NCI-H1417 treated with DMSO at 0.1 percent for 48 hours (cell line): Measurements from ENCODE around the gene WFDC11.
"Not testable (repeated sequence)": the region's sequence is repeated elsewhere in the genome, so short reads cannot be mapped to it uniquely, and the experiment has no call there.

Source experiments
- DNase-seq: peaks from one replicate; lab custom pipeline; 2025; lab: John Stamatoyannopoulos, UW

The WFDC11 gene

DNA sequence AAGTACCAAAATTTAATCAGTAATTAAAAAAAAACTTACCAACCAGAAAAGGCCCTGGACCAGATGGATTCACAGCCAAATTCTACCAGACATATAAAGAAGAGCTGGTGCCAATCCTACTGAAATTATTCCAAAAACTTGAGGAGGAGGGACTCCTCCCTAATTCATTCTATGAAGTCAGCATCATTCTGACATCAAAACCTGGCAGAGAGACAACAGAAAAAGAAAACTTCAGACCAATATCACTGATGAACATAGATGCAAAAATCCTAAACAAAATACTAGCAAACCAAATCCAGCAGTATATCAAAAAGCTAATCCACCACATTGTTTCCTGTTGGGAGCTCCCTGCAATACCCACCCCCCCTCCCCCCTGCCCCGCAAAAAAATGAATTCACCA, at the start of gene WFDC11:
Gene WFDC11, minus strand, starts transcription at position 101 of the 400 bp plus-strand sequence. CDS start 19,639 bp downstream, outside the sequence.
- no peak for DNase-seq

GRCh38 chr20:45716141-45716688, 46.2 kb upstream of the WFDC11 start:
- not testable (repeated sequence) for DNase-seq

DNA sequence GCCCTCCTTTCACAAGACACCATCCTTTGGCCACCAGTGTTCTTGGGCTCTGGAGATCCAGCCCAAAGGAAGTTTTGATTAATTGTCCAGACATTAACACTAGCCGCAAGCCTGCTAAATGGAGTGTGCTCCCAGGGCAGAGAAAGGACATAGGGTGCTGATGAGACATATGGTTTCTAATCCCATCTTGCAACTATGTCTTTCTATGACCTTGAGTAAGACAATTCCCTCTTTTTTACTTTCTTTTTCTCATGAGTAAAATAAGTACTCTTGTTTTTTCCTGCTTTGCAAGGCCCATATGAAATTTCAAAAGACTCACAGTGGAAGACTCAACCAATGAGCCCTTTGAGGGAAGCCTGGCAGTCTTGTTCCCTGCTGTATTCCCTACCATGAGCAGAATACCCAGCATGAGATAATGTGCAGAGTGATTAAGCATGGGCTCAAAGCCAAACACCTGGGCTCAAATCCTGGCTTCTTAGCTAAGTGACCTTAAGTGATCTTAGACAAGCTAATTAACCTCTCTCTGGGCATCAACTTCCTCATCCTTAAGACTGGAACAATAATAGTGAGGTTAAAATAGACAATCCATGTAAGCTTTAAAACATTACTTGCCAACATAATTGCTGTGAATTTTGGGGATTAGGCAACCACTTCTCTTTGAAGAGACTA, 35.1 kb upstream of the WFDC11 start, which contains the start of gene WFDC10B:
Gene WFDC10B, minus strand, starts transcription at position 51 of the 669 bp plus-strand sequence. CDS start 19,027 bp downstream, outside the sequence.
- DNase-seq: no peak

GRCh38 chr20:45701873-45702272, 31.8 kb upstream of the WFDC11 start, which contains the start of gene WFDC13:
Gene WFDC13, plus strand, starts transcription at chr20:45702038. Its CDS starts 86 bp downstream, at chr20:45702124.
- DNase-seq: no peak

GRCh38 chr20:45701104-45701503, 31.1 kb upstream of the WFDC11 start:
- DNase-seq: no peak

GRCh38 chr20:45695496-45695895, 25.5 kb upstream of the WFDC11 start:
- no peak for DNase-seq

DNA sequence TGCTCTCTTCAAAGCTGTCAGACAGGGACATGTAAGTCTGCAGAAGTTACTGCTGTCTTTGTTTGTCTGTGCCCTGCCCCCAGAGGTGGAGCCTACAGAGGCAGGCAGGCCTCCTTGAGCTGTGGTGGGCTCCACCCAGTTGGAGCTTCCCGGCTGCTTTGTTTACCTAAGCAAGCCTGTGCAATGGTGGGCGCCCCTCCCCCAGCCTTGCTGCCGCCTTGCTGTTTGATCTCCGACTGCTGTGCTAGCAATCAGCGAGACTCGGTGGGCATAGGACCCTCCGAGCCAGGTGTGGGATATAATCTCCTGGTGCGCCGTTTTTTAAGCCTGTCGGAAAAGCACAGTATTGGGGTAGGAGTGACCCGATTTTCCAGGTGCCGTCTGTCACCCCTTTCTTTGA, 23.3 kb upstream of the WFDC11 start:
- DNase-seq: not testable (repeated sequence)

GRCh38 chr20:45685896-45686295, 15.9 kb upstream of the WFDC11 start:
- DNase-seq: no peak

GRCh38 chr20:45679650-45680049, 9.6 kb upstream of the WFDC11 start:
- DNase-seq: no peak

DNA sequence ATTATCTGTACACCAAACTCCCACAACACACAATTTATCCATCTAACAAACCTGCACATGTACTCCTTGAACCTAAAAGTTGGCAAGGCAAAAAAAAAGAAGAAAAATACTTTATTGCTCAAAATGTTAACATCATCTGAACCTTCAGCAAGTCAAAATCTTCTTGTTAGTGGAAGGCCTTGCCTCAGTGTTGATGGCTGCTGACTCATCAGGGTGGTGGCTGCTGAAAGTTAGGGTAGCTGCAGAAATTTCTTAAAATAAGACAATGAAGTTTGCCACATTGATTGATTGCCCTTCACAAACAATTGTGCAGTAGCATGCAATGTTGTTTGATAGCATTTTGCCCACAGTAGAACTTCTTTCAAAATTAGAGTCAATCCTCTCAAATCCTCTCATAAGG, 2.7 kb upstream of the WFDC11 start:
- no peak for DNase-seq

DNA sequence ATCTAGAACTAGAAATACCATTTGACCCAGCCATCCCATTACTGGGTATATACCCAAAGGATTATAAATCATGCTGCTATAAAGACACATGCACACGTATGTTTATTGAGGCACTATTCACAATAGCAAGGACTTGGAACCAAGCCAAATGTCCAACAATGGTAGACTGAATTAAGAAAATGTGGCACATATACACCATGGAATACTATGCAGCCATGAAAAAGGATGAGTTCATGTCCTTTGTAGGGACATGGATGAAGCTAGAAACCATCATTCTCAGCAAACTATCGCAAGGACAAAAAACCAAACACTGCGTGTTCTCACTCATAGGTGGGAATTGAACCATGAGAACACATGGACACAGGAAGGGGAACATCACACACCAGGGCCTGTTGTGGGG, 13.0 kb downstream of the WFDC11 start:
- not testable (repeated sequence) for DNase-seq

DNA sequence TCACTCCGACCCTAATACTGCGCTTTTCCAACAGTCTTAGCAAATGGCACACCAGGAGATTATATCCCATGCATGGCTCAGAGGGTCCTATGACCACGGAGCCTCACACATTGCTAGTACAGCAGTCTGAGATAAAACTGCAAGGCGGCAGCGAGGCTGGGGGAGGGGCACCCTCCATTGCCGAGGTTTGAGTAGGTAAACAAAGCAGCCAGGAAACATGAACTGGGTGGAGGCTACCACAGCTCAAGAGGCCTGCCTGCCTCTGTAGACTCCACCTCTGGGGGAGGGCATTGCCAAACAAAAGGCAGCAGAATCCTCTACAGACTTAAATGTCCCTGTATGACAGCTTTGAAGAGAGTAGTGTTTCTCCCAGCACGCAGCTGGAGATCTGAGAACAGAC, 18.3 kb downstream of the WFDC11 start:
- not testable (repeated sequence) for DNase-seq

DNA sequence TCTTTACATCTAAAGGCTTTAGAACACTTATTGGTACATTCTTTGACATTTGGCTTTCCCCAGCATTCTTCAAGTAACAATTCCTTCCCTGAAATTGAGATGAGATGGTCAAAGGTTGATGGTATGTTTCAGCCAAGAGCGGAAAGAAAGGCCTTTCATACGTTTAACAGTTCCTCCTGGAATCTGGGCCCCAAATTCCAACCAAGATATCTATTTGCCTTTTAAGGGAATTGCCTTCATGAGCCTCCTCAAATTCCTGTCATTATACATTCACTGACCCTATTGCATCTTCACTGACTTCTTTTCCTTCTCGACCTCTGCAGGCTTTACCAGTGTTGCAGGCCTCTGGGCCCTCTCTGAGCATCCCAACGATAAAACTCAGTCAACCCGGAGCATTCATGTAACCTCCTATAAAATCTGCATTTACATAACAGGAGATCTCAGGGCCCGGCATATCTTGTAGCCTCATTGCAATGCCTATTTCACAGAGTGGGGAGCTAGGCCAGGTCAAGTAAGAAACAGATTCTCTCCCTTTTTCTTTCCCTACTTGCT, 20.7 kb downstream of the WFDC11 start:
- DNase-seq: no peak

DNA sequence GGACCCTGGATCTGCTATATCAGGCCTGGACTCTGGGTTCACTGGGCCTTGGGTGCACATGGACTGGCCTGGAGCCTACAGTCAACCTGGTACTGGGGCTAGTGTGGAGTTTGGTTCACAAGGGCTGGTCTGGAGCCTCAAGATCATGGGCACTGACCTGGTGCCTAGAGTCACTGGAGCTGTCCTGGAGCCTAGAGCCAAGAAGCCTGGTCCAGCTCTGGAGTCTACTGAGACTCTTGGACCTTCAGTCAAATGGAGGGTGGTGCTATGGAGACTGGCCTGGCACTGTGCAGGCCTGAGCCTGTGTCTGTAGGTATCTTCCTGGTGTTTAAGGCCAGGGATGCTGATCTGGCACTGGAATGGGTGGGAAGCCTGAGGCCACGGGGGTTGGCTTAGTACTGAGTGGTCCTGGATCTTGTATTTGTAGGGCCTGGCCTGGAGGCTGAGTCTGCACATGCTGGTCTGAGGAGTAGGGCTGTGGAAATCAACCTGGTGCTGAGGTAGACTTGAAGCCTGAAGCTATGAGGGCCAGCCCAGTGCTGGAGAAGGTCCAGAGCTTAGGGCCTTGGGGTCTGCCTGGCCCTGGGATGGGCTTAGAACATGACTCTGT, 22.5 kb downstream of the WFDC11 start:
- no peak for DNase-seq

- no peak for DNase-seq
These were observed 23.2 kb downstream of the WFDC11 start for GRCh38 chr20:45646875-45647274.

GRCh38 chr20:45645869-45646268, 24.2 kb downstream of the WFDC11 start:
- not testable (repeated sequence) for DNase-seq

DNA sequence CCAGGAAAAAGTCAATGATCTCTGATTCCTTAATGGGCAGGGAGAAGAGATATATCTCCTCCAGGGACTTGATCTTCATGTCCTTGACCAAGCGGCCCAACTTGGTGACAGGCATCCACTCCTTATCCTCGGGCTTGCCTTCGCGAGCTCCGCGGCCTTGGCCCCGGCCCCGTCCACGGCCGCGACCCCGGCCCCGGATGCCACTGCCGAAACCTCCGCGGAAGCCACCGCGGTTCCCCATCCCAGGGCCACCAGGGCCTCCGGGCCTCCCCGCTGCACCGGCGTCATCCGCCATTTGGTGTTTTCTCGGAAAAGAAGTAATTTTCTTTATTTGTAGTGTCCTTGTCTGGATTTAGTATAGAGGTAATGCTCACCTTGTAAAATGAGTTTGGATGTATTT, 29.0 kb downstream of the WFDC11 start:
- DNase-seq: not testable (repeated sequence)

DNA sequence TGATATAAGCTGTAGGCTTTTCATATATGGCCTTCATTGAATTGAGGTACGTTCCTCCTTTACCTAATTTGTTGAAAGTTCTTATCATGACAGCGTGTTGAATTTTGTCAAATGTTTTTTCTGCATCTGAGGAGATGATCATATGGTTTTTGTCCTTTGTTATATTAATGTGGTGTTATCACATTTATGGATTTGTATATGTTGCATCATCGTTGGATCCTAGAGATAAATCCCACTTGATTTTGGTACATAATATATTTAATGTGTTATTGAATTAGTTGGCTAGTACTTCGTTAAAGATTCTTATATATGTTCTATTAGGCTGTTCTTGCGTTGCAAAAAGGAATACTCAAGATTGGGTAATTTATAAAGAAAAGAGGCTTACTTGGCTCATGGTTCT, 30.4 kb downstream of the WFDC11 start:
- DNase-seq: no peak

- DNase-seq: no peak
These were observed 33.5 kb downstream of the WFDC11 start for GRCh38 chr20:45636513-45636912.

DNA sequence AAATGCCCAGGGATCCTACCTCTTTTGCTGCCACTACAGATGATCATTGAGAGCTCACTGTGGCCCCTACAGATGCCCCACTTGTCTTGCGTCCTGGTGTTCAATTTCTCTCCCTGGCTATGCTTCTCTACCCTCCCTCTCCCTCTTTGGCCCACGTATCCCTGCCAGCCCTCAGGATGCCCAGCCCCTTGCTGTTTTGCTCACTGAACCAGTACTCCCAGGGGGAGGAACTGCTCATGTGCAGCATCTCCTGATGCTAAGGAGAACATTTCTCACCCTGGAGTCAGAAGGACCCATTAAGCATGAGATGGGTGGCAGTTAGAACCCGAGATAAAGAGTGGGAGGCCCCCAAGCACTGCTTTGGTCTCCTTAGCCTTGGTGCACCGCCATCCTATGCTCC, 38.9 kb downstream of the WFDC11 start, which contains the start of gene WFDC9:
Gene WFDC9, minus strand, starts transcription at position 101 of the 400 bp plus-strand sequence. CDS start 21,103 bp downstream, outside the sequence.
- no peak for DNase-seq

DNA sequence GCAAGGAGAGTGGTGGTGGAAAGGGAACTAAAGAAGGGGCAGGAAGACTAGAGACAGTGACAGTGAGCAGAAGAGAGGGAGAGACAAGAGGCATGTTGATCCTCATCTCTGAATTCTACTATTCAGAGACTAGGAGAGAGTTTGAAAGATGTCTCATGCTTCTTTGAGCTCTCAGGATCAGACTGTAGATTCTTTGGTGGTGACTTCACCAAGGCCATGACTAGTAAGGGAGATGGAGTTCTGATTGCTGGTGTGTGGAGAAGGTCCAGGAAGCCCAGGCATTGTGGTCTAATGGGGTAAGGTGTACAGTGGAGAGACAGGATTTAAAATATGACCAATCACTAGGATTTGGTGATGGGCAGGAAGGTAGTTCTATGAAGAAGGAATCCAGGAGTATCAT, 39.7 kb downstream of the WFDC11 start:
- no peak for DNase-seq

DNA sequence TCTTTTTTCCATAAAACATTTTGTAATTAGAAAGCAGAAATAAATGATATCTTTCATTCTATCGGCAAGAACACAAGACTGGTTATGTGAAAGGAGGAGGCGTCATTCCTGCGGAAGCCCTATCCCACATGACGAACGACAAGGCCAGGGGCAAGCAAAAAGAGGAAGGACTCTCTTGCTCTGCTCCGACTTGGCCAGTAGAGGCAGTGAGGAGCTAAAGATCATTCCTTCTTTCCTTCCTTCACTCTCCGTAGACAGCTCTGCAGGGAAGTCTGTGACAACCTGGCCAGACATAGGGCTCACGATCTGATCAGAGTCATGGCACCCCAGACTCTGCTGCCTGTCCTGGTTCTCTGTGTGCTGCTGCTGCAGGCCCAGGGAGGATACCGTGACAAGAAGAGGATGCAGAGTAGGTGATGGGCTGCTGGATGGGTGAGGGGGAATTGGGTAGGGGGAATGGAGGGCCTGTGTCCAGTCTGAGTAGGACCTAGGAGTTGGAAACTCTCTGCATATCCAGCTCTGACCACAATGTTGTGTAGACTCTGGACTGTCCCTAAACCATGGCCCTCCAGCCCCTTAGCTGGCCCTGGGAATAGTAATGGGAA, 40.4 kb downstream of the WFDC11 start, which contains the start of gene WFDC10A:
Gene WFDC10A, plus strand, starts transcription at position 244 of the 605 bp plus-strand sequence. Its CDS starts 75 bp downstream, at position 319.
- no peak for DNase-seq
